ENCODE measurements around the gene FARP2.
A peak's percentile ranks its signal among the peaks of the same experiment; 100 is the strongest.
"Not testable (repeated sequence)": the region's sequence is repeated elsewhere in the genome, so short reads cannot be mapped to it uniquely, and the experiment has no call there.

FARP2 gene

DNA sequence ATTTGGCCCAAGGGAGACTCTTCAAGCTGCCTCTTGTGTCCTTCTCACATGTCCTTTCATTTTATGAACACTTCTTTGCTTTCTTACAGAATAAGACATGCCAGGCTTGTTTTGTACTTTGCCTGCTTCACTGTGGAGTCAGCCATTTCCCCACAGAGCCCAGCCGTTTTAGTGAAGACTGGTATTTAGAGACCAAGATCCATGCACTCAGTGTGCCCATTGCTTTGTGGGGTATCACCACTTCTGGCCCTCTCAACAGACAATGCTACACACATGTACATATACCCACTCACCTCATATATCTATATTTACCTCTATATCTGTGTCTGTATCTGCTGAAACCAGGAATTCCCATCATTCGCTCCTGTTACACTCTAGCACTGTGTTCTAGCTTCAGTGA is 74.1 kb downstream of the FARP2 start:
- no peak overlapping the region for H3K4me3 ChIP-seq (ENCODE audit: low read length)
- TF ChIP-seq, protein P1, sequence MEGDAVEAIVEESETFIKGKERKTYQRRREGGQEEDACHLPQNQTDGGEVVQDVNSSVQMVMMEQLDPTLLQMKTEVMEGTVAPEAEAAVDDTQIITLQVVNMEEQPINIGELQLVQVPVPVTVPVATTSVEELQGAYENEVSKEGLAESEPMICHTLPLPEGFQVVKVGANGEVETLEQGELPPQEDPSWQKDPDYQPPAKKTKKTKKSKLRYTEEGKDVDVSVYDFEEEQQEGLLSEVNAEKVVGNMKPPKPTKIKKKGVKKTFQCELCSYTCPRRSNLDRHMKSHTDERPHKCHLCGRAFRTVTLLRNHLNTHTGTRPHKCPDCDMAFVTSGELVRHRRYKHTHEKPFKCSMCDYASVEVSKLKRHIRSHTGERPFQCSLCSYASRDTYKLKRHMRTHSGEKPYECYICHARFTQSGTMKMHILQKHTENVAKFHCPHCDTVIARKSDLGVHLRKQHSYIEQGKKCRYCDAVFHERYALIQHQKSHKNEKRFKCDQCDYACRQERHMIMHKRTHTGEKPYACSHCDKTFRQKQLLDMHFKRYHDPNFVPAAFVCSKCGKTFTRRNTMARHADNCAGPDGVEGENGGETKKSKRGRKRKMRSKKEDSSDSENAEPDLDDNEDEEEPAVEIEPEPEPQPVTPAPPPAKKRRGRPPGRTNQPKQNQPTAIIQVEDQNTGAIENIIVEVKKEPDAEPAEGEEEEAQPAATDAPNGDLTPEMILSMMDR (conservative IDR thresholded peaks at IDR 0.05; ENCODE audit: low read depth, low read length), result no peak
- no peak for DNase-seq (ENCODE audit: low read depth)

DNA sequence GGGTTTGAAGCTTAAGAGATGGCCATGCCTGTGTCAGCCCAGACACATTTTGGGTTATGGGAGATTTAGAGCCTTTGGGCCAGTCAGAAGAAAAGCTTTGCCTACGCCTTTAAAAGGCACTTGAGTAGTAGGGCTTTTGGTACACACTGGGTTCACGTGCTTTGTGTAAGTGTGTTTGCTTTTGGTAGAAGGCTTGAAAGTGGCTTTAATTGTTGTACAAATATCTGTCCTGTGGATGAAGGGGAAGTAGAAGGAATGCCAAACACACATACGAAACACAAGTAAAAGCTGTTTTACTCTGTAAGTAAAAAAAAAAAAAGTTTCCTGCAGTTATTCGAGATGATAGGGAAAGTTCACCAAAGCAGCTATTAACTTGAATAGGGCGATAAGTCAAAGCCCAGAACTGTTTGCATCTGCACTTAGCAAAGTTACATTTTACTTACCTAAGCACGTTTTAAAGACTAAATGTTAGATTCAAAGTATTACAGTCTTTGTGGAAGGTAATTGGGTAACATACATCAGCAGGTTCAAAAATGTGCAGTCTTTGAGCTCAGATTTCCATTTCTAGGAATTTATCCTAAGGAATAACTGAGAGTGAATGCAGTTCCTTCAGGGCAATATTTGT is 76.9 kb downstream of the FARP2 start:
- H3K4me3 ChIP-seq (ENCODE audit: low read length), result no peak overlapping the region
- TF ChIP-seq, protein P1 (conservative IDR thresholded peaks at IDR 0.05; ENCODE audit: low read depth, low read length), result no peak
- DNase-seq (ENCODE audit: low read depth), result no peak

DNA sequence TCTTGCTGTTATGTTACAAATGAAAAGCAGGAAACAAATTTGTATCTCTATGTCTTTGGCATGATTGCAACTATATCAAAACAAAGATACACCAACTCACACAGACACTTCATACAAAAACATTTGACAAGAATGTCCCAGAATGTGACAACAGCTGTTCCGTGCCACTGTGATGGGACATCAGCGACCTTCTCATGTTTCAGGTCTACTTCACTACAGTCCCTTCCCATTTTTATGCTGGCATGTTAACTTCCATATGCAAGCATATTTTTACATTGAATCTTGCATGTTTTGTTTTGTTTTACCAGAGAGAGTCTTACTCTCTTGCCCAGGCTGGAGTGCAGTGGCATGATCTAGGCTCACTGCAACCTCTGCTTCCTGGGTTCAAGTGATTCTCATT is 81.1 kb downstream of the FARP2 start:
- TF ChIP-seq, protein P1 (conservative IDR thresholded peaks at IDR 0.05; ENCODE audit: low read depth, low read length), result no peak
- no peak overlapping the region for H3K4me3 ChIP-seq (ENCODE audit: low read length)
- no peak for DNase-seq (ENCODE audit: low read depth)

DNA sequence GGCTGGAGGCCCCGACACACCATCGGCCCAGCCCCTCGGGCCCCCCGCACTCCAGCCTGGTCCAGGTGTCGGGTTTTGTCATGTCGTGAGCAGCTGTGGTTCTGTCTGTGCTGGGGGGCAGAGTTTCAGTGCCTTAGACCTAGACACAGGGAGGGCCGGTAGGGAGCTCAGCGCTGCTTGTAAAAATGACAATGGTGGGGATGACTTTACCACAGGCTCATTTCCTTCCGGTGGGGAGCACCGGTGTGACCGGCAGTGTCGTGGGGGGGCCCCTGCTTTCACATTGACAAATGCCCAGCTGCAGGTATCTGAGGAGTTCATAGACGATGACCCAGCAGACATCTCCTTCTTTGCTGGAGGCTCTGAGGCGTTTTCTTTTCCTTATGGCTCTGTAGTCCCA is 85.4 kb downstream of the FARP2 start:
- DNase-seq (ENCODE audit: low read depth), result no peak
- TF ChIP-seq, protein P1 (conservative IDR thresholded peaks at IDR 0.05; ENCODE audit: low read depth, low read length), result no peak
- H3K4me3 ChIP-seq (ENCODE audit: low read length), result no peak overlapping the region

DNA sequence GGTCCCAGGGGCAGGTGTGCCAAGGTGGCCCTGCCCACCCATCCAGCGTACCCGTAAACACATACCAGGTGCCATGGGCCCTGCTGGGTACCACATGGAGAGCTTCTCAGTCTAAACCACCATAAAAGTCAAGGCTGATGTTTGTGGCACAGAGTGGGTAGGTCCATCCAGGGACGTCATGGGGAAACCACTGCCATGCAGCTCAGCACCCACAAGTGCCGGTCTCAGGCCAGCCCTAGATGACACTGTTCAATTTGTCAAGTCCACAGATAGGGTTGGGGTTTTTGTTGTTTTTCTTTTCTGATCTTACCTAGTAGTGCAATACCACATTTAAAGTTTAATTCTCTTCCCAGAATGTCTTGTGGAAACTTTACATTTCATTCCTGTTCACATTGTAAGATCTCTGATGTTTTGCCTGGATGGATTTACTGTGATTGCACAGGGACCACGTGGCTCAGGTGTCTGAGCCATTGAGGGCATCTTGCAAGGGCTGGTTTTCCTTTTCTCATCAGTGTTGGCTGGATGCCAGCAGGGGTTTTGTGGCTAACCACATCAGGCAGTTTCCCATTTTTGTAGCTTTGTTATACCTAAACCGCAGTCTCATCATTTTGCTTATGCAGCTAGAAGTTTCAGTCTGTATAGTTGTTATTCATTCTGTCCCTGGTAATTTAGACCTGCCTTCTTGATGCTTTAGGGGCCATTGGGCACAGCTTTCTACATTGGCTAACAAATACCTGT is 87.6 kb downstream of the FARP2 start:
- TF ChIP-seq, protein P1 (conservative IDR thresholded peaks at IDR 0.05; ENCODE audit: low read depth, low read length), result no peak
- DNase-seq (ENCODE audit: low read depth), result peak; percentile 24
- no peak overlapping the region for H3K4me3 ChIP-seq (ENCODE audit: low read length)

DNA sequence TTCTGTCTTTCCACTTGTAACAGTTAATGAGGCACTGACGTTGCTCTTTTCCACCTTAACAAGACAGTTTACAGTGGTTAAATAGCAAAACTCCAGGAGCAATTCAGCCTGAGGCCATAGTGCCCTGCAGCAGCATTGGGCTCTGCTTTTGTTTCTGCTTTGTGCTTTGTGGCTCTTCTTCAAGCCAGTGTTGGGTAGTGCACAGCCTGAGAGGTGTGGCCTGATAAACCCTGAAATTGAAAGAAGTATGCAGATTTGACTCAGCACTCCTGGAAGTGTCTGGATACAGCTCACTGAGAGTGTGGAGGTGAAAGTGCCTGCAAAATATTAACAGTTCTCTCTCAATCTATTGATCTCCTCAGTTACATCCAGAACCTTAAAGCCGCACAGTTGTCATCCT is 89.3 kb downstream of the FARP2 start:
- TF ChIP-seq, protein P1 (conservative IDR thresholded peaks at IDR 0.05; ENCODE audit: low read depth, low read length), result no peak
- H3K4me3 ChIP-seq (ENCODE audit: low read length), result no peak overlapping the region
- DNase-seq (ENCODE audit: low read depth), result no peak

DNA sequence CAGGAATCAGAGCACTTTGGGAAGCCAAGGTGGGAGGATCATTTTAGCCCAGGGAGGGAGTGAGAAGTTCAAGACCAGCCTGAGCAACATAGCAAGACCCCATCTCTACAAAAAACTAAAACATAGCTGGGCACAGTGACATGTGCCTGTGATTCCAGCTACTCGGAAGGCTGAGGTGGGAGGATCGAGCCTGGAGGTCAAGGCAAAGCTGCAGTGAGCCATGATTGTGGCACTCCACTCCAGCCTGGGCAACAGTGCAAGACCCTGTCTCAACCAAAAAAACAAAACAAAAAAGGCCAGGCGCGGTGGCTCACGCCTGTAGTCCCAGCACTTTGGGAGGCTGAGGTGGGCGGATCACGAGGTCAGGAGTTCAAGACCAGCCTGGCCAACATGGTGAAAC is 94.0 kb downstream of the FARP2 start:
- H3K4me3 ChIP-seq (ENCODE audit: low read length), result not testable (repeated sequence)

More for the DNA sequence above, 94.0 kb downstream of the FARP2 start:
- DNase-seq (ENCODE audit: low read depth), result not testable (repeated sequence)

Measured in retinal pigment epithelial cell (primary cell).